GM12801 (cell line): ENCODE measurements around the gene SMIM24.

ENCODE experiments used
- TF ChIP-seq, protein P1 (sequence below): IDR thresholded peaks from one replicate; pipeline ENCODE4 v1.5.1; 2011; ENCODE audit warnings: control low read depth; ENCODE audit not compliant: insufficient read length; ENCODE audit errors: extremely low read depth

Gene SMIM24

GRCh38 chr19:3524078-3524842, 43.9 kb upstream of the SMIM24 start:
- TF ChIP-seq, protein P1, sequence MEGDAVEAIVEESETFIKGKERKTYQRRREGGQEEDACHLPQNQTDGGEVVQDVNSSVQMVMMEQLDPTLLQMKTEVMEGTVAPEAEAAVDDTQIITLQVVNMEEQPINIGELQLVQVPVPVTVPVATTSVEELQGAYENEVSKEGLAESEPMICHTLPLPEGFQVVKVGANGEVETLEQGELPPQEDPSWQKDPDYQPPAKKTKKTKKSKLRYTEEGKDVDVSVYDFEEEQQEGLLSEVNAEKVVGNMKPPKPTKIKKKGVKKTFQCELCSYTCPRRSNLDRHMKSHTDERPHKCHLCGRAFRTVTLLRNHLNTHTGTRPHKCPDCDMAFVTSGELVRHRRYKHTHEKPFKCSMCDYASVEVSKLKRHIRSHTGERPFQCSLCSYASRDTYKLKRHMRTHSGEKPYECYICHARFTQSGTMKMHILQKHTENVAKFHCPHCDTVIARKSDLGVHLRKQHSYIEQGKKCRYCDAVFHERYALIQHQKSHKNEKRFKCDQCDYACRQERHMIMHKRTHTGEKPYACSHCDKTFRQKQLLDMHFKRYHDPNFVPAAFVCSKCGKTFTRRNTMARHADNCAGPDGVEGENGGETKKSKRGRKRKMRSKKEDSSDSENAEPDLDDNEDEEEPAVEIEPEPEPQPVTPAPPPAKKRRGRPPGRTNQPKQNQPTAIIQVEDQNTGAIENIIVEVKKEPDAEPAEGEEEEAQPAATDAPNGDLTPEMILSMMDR: no peak

GRCh38 chr19:3523361-3524077, 43.2 kb upstream of the SMIM24 start:
- TF ChIP-seq, protein P1: no peak

DNA sequence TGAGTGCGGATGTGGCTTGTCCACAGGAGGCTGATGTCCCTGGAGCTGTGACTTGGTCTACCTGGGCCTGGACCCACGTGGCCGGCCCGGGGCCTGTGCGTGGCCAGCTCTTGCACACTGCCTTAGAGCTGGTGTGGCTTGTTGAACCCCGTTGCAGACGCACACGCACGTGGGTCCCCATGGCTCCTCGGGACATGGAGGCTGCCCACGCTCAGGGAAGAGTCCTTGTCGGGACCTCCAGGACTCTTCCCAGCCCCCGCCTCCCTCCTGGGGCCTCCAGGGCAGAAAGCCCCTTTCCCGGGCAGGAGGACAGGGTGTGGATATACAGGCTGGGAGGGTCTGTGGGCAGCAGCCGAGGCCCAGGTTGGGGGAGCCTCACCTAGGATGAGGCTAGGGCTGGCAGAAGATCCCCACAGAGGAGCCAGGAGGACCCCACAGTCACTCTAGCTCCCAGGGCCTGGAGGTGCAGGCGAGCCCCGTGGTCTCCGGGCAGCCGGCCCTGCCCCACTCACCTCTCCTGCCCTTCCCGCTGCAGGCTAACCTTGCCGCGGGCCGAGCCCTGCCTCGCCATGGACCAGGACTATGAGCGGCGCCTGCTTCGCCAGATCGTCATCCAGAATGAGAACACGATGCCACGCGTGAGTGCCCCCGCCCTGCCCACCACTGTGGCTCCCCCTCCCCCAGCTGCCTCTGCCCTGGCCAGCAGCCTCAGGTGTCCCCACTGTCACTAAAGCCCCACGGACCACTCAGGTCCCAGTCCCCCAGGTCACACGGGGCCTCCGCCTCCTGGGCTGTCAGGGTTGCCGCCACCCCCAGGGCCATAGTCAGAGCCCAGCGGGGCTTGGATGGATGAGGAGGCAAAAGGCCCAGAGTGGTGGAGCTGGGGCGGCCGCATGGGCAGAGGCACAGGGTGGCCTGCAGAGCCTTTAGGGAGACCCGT, 42.4 kb upstream of the SMIM24 start:
- TF ChIP-seq, protein P1: no peak

DNA sequence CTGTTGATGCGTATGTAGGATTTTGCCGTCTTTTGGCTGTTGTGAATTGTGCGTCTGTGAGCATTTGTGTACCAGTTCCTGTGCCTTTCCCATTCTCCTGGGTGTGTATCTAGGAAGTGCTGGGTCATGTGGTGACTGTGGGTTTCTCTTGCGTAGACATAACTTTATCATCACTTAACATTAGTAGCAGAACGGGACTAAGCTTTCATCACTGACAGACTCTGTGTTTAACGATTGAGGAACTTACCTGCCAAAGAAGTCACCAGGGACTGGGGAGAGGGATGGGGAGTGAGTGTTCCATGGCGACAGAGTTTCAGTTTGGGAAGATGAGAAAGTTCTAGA, 40.8 kb upstream of the SMIM24 start:
- TF ChIP-seq, protein P1: no peak

DNA sequence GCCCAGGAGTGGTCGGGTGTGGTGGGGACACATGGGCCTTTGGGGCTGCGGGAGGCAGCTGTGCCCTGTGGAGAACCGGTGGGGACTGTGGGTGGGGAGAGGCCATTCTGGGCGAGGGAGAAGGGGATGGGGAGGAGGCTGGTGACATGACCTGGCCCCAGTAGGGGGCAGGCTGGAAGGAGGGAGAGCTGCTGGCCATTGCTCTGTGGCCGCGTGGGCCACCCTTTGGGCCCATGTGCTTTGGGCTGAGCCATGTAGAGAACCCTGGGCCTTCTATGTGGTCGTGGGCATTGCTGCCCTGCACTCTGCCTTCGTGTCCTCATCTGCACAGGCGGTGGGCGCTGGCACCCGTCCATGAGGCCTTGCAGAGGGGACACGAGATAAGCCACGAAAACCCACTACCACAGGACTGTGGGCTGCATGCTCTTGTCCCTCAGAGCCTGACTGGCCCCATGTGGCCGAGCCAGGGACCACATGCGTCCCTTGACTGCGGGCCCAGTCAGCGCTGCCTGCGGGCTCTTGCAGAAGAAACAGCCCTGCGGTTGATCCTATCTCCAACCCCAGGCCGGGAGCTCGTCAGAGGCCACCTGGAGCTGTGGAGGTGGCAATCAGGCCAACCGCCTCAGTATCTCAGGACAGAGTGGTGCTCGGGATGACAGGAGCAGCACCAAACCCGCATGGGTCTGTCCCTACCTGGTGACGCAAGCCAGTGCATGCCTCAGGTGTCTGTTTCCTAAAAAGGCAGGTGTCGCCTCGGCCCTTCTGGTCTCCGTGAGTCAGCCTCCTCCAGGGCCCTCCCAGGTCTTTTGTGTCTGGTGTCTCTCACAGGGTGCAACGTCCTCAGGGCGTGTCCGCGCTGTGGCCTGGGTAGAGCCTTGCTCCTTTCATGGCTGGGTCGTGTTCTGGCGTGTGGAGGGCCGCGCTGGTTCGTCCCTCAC, 40.1 kb upstream of the SMIM24 start:
- TF ChIP-seq, protein P1: no peak

GRCh38 chr19:3519126-3519525, 38.8 kb upstream of the SMIM24 start:
- TF ChIP-seq, protein P1: no peak
